HepG2 (cell line): ENCODE data around the gene SRSF12. TPM values are rescaled to one million over a fixed set of nuclear protein-coding genes. Genes with fewer than 3 reads are reported as not detected.

Experiments
- FOXC1 ChIP-seq: sonication (generic); formaldehyde crosslinking; IDR thresholded peaks from 2 replicates; pipeline ENCODE4 v1.8.0; 2022; ENCODE audit warnings: mild to moderate bottlenecking, missing genetic modification reagents, borderline replicate concordance
- GLI4 ChIP-seq: sonication (generic); formaldehyde crosslinking; IDR thresholded peaks from 2 replicates; pipeline ENCODE4 v1.5.1; 2020; ENCODE audit warnings: missing genetic modification reagents, mild to moderate bottlenecking, moderate library complexity, borderline replicate concordance
- KLF6 ChIP-seq: IDR thresholded peaks from 2 replicates; pipeline ENCODE4 v1.8.0; 2016; ENCODE audit warnings: missing biosample characterization, missing genetic modification reagents
- MYPOP ChIP-seq: sonication (generic); formaldehyde crosslinking; IDR thresholded peaks from 2 replicates; pipeline ENCODE4 v1.8.1; 2023; ENCODE audit warnings: mild to moderate bottlenecking, moderate library complexity, missing genetic modification reagents
- NCOA5 ChIP-seq: sonication (generic); formaldehyde crosslinking; IDR thresholded peaks from 2 replicates; pipeline ENCODE4 v1.4.0; 2020; ENCODE audit warnings: missing genetic modification reagents
- PCBP1 ChIP-seq: fragments of 200-400 bp; formaldehyde crosslinking; IDR thresholded peaks from 2 replicates; pipeline ENCODE4 v1.6.1; 2017; ENCODE audit warnings: mild to moderate bottlenecking, low read depth, low read length, borderline replicate concordance
- RBFOX2 ChIP-seq: fragments of 200-400 bp; formaldehyde crosslinking; IDR thresholded peaks from 2 replicates; pipeline ENCODE4 v1.6.1; 2017; ENCODE audit warnings: low read depth, mild to moderate bottlenecking, low read length
- TCF7L2 ChIP-seq: IDR thresholded peaks from 2 replicates; pipeline ENCODE4 v1.6.1; 2011; ENCODE audit warnings: mild to moderate bottlenecking, low read depth, low read length, moderate library complexity
- ZC3H13 ChIP-seq: sonication (generic); formaldehyde crosslinking; IDR thresholded peaks from 2 replicates; pipeline ENCODE4 v1.8.1; 2023; ENCODE audit warnings: mild to moderate bottlenecking, missing genetic modification reagents, moderate library complexity
- ZNF124 ChIP-seq: sonication (generic); formaldehyde crosslinking; IDR thresholded peaks from 2 replicates; pipeline ENCODE4 v1.4.0; 2020; ENCODE audit warnings: missing genetic modification reagents
- ZNF446 ChIP-seq: sonication (generic); formaldehyde crosslinking; IDR thresholded peaks from 2 replicates; pipeline ENCODE4 v1.5.0; 2020; ENCODE audit warnings: mild to moderate bottlenecking, missing genetic modification reagents
- ZNF503 ChIP-seq: sonication (generic); formaldehyde crosslinking; IDR thresholded peaks from 2 replicates; pipeline ENCODE4 v1.4.0; 2020; ENCODE audit warnings: missing genetic modification reagents
- ZNF563 ChIP-seq: sonication (generic); formaldehyde crosslinking; IDR thresholded peaks from 2 replicates; pipeline ENCODE4 v1.8.0; 2022; ENCODE audit warnings: mild to moderate bottlenecking, moderate library complexity, missing genetic modification reagents
- ZNF576 ChIP-seq: sonication (generic); formaldehyde crosslinking; IDR thresholded peaks from 2 replicates; pipeline ENCODE4 v1.4.0; 2020; ENCODE audit warnings: mild to moderate bottlenecking, missing genetic modification reagents
- polyA plus RNA-seq, 8 experiments: library from polyadenylated mRNA; depleted of rRNA in 3 of 8; stranded (reverse) in 7 of 8; unstranded in 1 of 8; fragments of >200 nt; fragmentation: Illumina TruSeq in 4 of 8; extraction: Trizol in 4 of 8; gene quantifications; 2 replicates each; pipeline versions ENCODE4 v1.2.1 to v1.2.3, GENCODE V29; 2011 to 2016; ENCODE audit warnings: low read depth in 4 of 8, missing spikeins in 1 of 8, mixed read lengths in 1 of 8; ENCODE audit not compliant: insufficient read depth in 1 of 8
- total RNA-seq, 5 experiments: library from RNA; depleted of rRNA; stranded (reverse); fragments of >200 nt; fragmentation: Illumina TruSeq; extraction: Trizol; gene quantifications; 2 replicates each; pipeline ENCODE4 v1.2.3, GENCODE V29; 2016; ENCODE audit warnings: low read depth in 1 of 5
- TF ChIP-seq, protein P1 (sequence below): sonication (generic); formaldehyde crosslinking; IDR thresholded peaks from 2 replicates; pipeline ENCODE4 v1.4.0; 2020; ENCODE audit warnings: missing genetic modification reagents, borderline replicate concordance
- TF ChIP-seq, protein P2 (sequence below): sonication (generic); formaldehyde crosslinking; IDR thresholded peaks from 2 replicates; pipeline ENCODE4 v1.5.0; 2020; ENCODE audit warnings: mild to moderate bottlenecking, missing genetic modification reagents, moderate library complexity

Gene SRSF12
- total and polyA plus RNA-seq, 2 of the 13 experiments (the other 11 are each of a cell fraction or from before 2014, with no cell fraction given) = 1.7 to 1.9 TPM

GRCh38 chr6:89117211-89118108 lies at the start of gene SRSF12 (continued):
- TF ChIP-seq GLI4 (CRISPR knock-in tag) (0 out of 2 replicates have a peak, but pooled peaks have one; percentile 32), ZNF503 (CRISPR knock-in tag) (0 out of 2 replicates have a peak, but pooled peaks have one; percentile 24), PCBP1 (no peak), NCOA5 (no peak), KLF6 (0 out of 2 replicates have a peak, but pooled peaks have one; percentile 47), FOXC1 (CRISPR knock-in tag) (0 out of 2 replicates have a peak, but pooled peaks have one; percentile 10), MYPOP (peak; percentile 81), TCF7L2 (no peak), ZNF576 (CRISPR knock-in tag) (no peak), ZNF563 (CRISPR knock-in tag) (peak; percentile 74; the same call in 1 of the 2 replicates), ZNF446 (CRISPR knock-in tag) (peak; percentile 59; the same call in 1 of the 2 replicates), ZNF124 (CRISPR knock-in tag) (no peak), RBFOX2 (peak; percentile 35; the same call in 1 of the 2 replicates), ZC3H13 (CRISPR knock-in tag) (no peak)
- TF ChIP-seq, protein P1, sequence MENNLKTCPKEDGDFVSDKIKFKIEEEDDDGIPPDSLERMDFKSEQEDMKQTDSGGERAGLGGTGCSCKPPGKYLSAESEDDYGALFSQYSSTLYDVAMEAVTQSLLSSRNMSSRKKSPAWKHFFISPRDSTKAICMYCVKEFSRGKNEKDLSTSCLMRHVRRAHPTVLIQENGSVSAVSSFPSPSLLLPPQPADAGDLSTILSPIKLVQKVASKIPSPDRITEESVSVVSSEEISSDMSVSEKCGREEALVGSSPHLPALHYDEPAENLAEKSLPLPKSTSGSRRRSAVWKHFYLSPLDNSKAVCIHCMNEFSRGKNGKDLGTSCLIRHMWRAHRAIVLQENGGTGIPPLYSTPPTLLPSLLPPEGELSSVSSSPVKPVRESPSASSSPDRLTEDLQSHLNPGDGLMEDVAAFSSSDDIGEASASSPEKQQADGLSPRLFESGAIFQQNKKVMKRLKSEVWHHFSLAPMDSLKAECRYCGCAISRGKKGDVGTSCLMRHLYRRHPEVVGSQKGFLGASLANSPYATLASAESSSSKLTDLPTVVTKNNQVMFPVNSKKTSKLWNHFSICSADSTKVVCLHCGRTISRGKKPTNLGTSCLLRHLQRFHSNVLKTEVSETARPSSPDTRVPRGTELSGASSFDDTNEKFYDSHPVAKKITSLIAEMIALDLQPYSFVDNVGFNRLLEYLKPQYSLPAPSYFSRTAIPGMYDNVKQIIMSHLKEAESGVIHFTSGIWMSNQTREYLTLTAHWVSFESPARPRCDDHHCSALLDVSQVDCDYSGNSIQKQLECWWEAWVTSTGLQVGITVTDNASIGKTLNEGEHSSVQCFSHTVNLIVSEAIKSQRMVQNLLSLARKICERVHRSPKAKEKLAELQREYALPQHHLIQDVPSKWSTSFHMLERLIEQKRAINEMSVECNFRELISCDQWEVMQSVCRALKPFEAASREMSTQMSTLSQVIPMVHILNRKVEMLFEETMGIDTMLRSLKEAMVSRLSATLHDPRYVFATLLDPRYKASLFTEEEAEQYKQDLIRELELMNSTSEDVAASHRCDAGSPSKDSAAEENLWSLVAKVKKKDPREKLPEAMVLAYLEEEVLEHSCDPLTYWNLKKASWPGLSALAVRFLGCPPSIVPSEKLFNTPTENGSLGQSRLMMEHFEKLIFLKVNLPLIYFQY (CRISPR knock-in tag) = no peak
- TF ChIP-seq, protein P2, sequence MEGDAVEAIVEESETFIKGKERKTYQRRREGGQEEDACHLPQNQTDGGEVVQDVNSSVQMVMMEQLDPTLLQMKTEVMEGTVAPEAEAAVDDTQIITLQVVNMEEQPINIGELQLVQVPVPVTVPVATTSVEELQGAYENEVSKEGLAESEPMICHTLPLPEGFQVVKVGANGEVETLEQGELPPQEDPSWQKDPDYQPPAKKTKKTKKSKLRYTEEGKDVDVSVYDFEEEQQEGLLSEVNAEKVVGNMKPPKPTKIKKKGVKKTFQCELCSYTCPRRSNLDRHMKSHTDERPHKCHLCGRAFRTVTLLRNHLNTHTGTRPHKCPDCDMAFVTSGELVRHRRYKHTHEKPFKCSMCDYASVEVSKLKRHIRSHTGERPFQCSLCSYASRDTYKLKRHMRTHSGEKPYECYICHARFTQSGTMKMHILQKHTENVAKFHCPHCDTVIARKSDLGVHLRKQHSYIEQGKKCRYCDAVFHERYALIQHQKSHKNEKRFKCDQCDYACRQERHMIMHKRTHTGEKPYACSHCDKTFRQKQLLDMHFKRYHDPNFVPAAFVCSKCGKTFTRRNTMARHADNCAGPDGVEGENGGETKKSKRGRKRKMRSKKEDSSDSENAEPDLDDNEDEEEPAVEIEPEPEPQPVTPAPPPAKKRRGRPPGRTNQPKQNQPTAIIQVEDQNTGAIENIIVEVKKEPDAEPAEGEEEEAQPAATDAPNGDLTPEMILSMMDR = peak; percentile 13; the same call in 1 of the 2 replicates
